DOHH2 (cell line): ENCODE data around the gene GSAP.

Source experiments
- H3F3A ChIP-seq: fragments of 200-600 bp; sonication (generic), shearing (Covaris generic); 2 replicates; pipeline ENCODE4 v1.6.0; 2016; ENCODE audit warnings: antibody characterized with exemption, mild to moderate bottlenecking; ENCODE audit not compliant: control insufficient read depth, insufficient read depth
- H3K27ac ChIP-seq: fragments of 200-600 bp; sonication (generic); 2 replicates; pipeline ENCODE4 v1.5.1; 2014; ENCODE audit warnings: low read depth, mild to moderate bottlenecking, low read length, moderate library complexity
- H3K27me3 ChIP-seq: fragments of 200-600 bp; sonication (generic); 2 replicates; pipeline ENCODE4 v1.6.1; 2014; ENCODE audit warnings: mild to moderate bottlenecking, low read length, mixed read lengths; ENCODE audit not compliant: control insufficient read depth
- H3K36me3 ChIP-seq: fragments of 200-600 bp; sonication (generic); 2 replicates; pipeline ENCODE4 v1.6.1; 2014; ENCODE audit warnings: mild to moderate bottlenecking, low read length, moderate library complexity, mixed read lengths; ENCODE audit not compliant: control insufficient read depth
- H3K4me1 ChIP-seq: fragments of 200-600 bp; sonication (generic); 2 replicates; pipeline ENCODE4 v1.6.1; 2014; ENCODE audit warnings: mild to moderate bottlenecking, low read length, mixed read lengths; ENCODE audit not compliant: control insufficient read depth
- H3K4me2 ChIP-seq: fragments of 200-600 bp; sonication (generic); 2 replicates; pipeline ENCODE4 v1.6.0; 2014; ENCODE audit warnings: mild to moderate bottlenecking, low read length, moderate library complexity
- H3K4me3 ChIP-seq: fragments of 200-600 bp; sonication (generic); 2 replicates; pipeline ENCODE4 v1.5.1; 2014; ENCODE audit warnings: mild to moderate bottlenecking, low read length, mixed read lengths
- H3K79me2 ChIP-seq: fragments of 200-600 bp; sonication (generic); 2 replicates; pipeline ENCODE4 v1.6.1; 2014; ENCODE audit warnings: mild to moderate bottlenecking, low read length, mixed read lengths; ENCODE audit not compliant: control insufficient read depth
- H3K9me2 ChIP-seq: fragments of 200-600 bp; sonication (generic); replicated peaks from 2 replicates; pipeline ENCODE4 v1.6.1; 2014; ENCODE audit warnings: mild to moderate bottlenecking, low read length, mixed read lengths; ENCODE audit not compliant: control insufficient read depth
- H3K9me3 ChIP-seq: fragments of 200-600 bp; sonication (generic); 2 replicates; pipeline ENCODE4 v1.6.1; 2014; ENCODE audit warnings: antibody characterized with exemption, low read length, mixed read lengths; ENCODE audit not compliant: control insufficient read depth, insufficient read depth
- H4K20me1 ChIP-seq: fragments of 200-600 bp; sonication (generic); 2 replicates; pipeline ENCODE4 v1.6.0; 2014; ENCODE audit warnings: low read depth, mild to moderate bottlenecking, antibody characterized with exemption, low read length, moderate library complexity; ENCODE audit not compliant: control insufficient read depth, insufficient read depth
- CTCF ChIP-seq: fragments of 200-600 bp; sonication (generic); IDR thresholded peaks from one replicate; pipeline ENCODE4 v1.5.1; 2014; ENCODE audit warnings: antibody characterized with exemption, mild to moderate bottlenecking, low read depth, low read length; ENCODE audit not compliant: poor library complexity, severe bottlenecking
- EZH2phosphoT487 ChIP-seq: fragments of 200-600 bp; sonication (generic); IDR thresholded peaks from 2 replicates; pipeline ENCODE4 v1.6.1; 2017; ENCODE audit warnings: borderline replicate concordance, mild to moderate bottlenecking, antibody characterized with exemption, low read length, moderate library complexity, mixed read lengths

GSAP gene

GRCh38 chr7:77415476-77415822 is 700 bp downstream of the GSAP start:
- peaks cover 16% of the 10 kb centered on the region for H3K4me1 ChIP-seq
- no peaks in the 10 kb centered on the region for H3K79me2 ChIP-seq
- no peaks in the 10 kb centered on the region for H3K9me2 ChIP-seq
- H3K4me3 ChIP-seq, result peak overlapping the region; percentile 57
- no peaks in the 10 kb centered on the region for H3F3A ChIP-seq
- no peaks in the 10 kb centered on the region for H3K9me3 ChIP-seq
- TF ChIP-seq CTCF (no peak), EZH2phosphoT487 (no peak; the same call in 1 of the 2 replicates)
- peaks cover 74% of the 10 kb centered on the region for H3K27me3 ChIP-seq
- H3K4me2 ChIP-seq, result peak overlapping the region; percentile 68
- no peaks in the 10 kb centered on the region for H3K36me3 ChIP-seq
- H3K27ac ChIP-seq, result no peak overlapping the region
- no peaks in the 10 kb centered on the region for H4K20me1 ChIP-seq

DNA sequence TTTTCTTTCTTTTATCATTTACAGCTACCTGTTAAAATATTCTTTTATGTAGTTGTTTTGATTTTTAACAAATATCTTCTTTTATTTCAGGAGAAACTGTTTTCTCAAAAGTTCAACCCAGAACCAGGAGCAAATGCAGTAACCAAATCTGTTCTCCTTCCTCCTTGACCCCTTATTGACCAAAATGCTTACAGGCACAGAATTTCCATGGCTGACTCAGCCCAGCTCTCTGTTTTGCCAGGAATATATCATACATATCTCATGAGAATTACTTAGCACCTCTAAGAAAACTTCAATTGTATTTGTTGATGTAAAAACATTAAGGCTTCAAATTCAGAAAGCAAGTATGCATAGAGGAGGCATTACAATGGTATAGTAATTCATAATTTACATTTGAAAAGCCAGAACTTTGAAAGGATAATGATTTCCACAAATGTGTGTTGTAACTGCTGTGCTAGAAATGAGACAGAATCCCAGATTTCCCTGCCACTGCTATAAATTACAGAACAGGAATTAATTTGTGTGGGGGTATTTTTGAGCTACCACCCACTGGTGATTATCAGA is 2.2 kb downstream of the GSAP start:
- H3K27me3 ChIP-seq, result peaks cover 67% of the 10 kb centered on the region
- H3K9me2 ChIP-seq, result no peaks in the 10 kb centered on the region
- H3K9me3 ChIP-seq, result no peaks in the 10 kb centered on the region
- no peak overlapping the region for H3K4me3 ChIP-seq
- H3F3A ChIP-seq, result no peaks in the 10 kb centered on the region
- peaks cover 16% of the 10 kb centered on the region for H3K4me1 ChIP-seq
- no peaks in the 10 kb centered on the region for H4K20me1 ChIP-seq
- TF ChIP-seq EZH2phosphoT487 (no peak), CTCF (no peak)
- no peak overlapping the region for H3K27ac ChIP-seq
- H3K79me2 ChIP-seq, result no peaks in the 10 kb centered on the region
- no peaks in the 10 kb centered on the region for H3K36me3 ChIP-seq
- H3K4me2 ChIP-seq, result no peak overlapping the region

DNA sequence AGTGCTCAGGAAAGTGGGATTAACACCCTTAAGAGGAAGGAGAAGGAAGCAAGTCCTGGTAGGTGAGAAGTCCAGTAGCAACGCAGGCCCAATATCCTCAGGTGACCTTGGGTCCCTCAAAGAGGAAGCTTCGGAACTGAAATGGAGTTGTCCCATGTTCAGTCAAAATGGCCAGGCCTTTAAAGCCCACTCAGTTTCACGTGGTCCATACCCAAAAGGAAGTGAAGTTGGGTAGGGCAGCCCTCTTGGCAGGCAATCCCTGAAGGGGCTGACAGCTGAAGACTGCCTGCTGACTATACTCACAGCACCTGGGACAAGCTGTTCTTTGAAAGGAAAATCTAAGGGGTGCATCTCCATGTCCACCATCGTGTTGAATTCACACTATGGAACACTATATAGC is 3.0 kb downstream of the GSAP start:
- no peaks in the 10 kb centered on the region for H3K79me2 ChIP-seq
- no peak overlapping the region for H3K4me2 ChIP-seq
- H3K9me3 ChIP-seq, result no peaks in the 10 kb centered on the region
- no peaks in the 10 kb centered on the region for H3K9me2 ChIP-seq
- no peaks in the 10 kb centered on the region for H3F3A ChIP-seq
- peaks cover 59% of the 10 kb centered on the region for H3K27me3 ChIP-seq
- no peaks in the 10 kb centered on the region for H4K20me1 ChIP-seq
- TF ChIP-seq CTCF (no peak), EZH2phosphoT487 (no peak)
- H3K27ac ChIP-seq, result no peak overlapping the region
- peaks cover 16% of the 10 kb centered on the region for H3K4me1 ChIP-seq
- no peaks in the 10 kb centered on the region for H3K36me3 ChIP-seq
- no peak overlapping the region for H3K4me3 ChIP-seq
